ENCODE results near the gene NINJ1. TPM values are rescaled to one million over a fixed set of nuclear protein-coding genes. Genes with fewer than 3 reads are reported as not detected.
"Not testable (repeated sequence)": the region's sequence is repeated elsewhere in the genome, so short reads cannot be mapped to it uniquely, and the experiment has no call there.

NINJ1 gene
- total RNA-seq, 1 donor from 2014 or later = 33.6 TPM

DNA sequence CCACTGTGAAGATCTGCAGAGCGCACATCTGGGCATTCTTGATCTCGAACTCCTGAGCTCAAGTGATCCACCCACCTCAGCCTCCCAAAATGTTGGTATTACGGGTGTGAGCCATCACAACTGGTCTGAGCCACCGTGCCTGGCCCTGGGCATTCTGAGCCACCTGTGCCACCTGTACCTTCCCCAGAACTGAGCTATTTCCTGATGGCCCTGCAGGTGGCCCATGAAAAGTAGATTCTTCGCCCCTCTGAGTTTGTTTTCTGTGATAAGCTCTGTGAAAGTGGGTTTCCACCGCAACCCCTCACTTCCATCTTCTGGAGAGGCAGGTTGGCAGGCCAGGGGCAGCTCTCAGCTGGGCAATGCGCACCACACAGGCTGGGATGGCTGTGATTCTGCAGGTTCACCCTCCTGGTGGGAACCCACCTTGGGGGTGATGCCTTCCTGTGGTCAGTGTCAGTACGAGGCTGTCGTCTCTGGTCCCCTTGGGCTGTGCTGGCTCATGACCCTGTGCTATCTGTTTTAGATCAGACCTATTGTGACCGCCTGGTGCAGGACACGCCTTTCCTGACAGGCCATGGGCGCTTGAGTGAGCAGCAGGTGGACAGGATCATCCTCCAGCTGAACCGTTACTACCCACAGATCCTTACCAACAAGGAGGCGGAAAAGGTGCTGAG lies 26.8 kb downstream of the NINJ1 start:
- no peak for DNase-seq (ENCODE audit: low read depth)

DNA sequence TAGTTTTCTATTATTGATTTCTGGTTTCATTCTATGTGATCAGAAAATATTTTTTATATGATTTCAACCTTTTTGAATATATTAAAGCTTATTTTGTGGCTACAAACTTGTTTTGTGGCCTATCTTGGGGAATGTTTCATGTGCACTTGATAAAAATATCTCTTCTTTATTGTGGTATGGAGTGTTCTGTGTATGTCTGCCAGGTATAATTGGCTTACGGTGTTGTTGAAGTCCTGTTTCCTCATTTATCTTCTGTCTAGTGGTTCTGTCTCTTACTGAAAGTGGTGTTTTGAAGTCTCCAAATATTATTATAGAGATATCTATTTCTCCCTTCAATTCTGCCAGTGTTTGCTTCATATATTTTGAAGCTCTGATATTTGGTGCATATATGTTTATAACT lies 28.4 kb downstream of the NINJ1 start:
- DNase-seq (ENCODE audit: low read depth) = no peak

DNA sequence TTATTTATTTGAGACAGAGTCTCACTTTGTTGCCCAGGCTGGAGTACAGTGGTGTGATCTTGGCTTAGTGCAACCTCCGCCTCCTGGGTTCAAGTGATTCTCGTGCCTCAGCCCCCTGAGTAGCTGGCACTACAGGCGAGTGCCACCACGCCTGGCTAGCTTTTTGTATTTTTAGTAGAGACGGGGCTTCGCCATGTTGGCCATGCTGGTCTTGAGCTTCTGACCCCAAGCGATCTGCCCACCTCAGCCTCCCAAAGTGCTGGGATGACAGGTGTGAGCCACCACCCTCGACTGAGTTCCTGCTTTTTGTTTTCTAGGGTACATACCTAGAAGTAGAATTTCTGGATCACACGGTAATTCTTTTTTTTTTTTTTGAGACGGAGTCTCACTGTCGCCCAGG lies 33.0 kb downstream of the NINJ1 start:
- not testable (repeated sequence) for DNase-seq (ENCODE audit: low read depth)

DNA sequence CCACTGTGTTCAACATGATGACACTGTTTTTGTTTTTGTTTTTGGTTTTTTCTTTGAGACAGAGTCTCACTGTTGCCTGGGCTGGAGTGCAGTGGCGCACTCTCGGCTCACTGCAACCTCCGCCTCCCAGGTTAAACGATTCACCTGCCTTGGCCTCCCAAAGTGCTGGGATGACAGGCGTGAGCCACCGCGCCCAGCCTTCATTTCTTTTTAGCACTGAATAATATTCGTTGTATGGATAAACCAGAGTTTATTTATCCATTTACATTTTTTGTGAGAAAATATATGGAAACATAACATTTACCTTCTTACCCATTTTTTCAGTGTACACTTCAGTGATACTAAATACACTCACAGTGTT lies 33.8 kb downstream of the NINJ1 start:
- no peak for DNase-seq (ENCODE audit: low read depth)

DNA sequence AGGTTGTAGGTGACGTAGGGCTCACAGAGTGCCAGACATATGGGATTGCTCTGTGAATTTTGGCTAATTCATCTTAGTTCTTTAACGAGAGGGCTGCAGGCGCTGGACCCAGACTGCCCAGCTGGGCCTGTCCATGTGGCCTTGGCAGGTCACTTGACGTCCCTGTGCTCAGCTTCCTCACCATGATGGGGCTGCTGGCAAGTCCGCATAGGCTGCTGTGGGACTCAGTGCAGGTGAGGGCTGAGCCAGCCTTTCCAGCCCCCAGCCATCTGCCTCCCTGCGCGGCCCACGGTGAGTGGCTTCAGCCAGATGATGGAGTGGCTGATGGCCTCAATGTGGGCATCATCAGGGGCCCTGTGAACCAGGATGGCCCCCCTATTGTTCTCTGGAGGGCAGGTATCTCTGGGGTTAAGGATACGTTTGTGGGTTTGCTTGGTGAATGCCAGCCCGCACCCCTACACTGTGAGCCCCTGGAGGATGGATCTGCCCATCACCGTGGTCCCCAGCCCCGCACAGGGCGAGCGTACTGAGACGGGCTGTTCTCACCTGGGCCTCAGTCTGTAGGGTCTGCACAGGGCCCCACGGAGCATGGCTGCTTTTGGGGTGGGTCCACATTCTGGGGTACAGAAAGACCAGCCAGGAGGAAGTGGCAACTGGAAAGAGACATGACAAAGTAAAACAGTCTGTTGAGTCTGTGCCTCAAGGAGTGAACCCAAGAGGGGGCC lies 34.3 kb downstream of the NINJ1 start:
- no peak for DNase-seq (ENCODE audit: low read depth)

DNA sequence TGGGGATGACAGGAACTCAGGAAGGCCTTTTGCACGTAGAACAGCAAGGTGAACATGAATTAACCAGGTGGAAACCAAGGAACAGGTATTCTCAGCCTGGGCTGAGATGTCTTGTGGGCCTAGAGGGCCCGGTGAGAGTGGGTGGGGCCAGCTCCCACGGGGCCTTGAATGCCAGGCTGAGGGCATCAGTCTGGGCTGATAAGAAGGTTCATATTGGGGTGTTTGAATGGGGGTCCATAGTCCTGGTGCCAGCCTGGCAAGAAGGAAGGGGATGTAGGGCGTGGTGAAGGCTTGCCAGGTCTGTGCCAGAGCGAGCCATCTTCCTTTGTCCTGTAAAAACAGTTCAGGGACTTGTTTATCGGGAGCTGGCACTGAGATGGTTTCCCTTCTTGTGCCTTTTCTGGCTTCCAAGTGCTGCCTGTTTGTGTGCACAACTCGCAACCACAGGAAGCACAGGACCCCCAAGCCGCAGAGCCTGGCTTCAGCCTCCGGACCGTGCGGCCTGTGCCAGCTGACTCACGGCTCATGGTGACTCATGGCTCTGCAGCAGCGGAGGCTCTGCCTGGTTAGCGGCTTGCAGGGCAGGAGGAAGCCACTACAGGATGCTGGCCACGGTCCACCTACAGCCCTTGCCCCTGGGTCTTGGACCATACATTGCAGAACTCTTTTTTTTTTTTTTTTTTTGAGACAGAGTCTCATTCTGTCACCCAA lies 35.7 kb downstream of the NINJ1 start:
- peak; percentile 97 for DNase-seq (ENCODE audit: low read depth)

DNA sequence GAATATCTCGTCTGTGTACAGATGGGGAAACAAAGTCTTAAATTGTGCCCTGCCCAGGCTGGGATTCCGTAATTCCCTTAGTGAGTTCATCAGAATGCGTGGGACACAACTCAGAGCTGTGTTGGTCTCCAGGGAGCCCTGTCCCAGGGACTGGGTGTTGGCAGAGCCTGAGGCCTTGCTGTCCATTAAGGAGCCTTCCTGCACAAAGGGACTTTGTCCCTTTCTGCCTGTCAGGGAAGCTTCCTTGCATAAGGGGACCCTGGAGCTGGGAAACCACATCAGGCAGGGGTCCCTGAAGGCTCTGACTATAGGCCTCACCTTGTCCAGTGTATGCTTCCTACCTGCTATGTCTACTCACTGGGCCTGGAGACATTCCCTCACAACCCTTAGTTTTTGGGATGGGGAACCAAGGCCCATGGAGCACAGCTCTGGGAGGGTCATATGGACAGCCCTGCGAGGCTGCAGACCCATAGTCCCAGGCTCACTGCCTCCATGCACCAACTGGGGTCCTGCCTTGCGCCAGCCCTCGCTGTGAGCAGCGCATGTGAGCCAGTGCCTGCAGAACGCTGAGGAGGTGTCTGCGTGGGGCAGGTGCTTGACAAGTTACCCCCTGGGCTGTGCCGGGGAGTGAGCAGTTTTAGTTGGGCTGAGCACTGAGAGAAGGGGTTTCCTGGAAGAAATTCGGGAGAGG lies 36.4 kb downstream of the NINJ1 start:
- DNase-seq (ENCODE audit: low read depth) = peak; percentile 33

DNA sequence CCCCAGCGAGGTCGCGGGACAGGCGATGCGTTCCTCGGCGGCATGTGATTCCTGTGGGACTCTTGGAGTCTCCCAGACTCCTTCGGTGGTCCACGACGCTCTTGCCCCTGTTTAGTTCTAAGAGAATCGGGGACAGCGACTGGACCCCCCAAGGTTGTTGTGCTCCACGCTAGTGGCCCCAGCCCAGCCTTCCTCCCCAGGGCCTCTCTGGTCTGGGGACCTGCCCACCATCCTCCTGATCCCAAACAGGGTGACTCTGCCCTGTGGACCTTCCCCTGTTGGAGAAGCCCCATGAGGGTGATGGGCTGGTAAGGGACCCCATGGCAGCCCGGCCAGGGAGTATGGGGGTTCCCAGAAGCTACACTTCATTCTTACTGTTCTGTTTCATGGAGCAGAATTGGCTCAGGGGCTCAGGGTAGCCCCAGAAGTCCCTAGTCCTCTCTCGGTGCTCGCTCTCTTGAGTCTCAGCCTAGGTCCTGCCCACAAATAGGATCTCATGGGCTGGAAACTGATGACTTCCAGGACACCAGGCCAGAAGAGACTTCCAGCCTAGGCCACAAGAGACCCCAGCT lies 37.2 kb downstream of the NINJ1 start:
- DNase-seq (ENCODE audit: low read depth) = peak; percentile 61

DNA sequence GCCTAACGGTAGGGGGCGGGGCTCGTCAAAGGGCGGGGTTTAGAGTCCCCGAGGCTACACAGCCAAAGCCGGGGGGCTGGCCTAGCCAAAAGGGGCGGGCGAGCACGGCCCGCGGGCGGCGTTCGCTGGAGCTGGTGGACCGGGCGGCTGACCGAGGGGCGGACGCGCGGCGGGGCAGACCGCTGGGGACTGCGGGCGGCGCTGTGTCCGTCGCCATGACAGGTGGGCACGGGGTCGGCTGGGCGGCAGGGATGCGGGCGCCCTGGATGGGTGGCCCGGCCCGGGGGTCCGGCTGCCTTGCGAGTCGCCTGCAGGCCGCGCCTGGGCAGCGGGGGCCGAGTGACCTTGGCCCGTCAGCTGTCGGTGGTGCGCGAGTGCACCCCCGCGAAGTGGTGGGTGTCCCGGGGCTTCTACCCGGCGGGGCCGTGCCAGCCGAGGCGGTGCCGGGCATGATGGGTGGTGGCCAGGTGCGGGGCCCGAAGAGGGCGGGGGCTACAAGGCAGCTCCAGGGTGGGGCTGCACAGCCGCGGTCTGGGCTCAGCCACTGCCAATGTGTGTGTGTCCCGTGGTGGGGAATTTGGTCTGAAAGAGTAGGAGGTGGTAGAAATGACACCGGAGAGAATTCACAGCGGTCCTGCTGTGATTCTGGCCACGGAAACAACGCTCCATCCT lies 37.8 kb downstream of the NINJ1 start, which contains the start of gene CARD19:
TSS of gene CARD19 (plus strand) at position 87 of the 672 bp plus-strand sequence. CDS start at position 216, 129 bp downstream.
- peak; percentile 73 for DNase-seq (ENCODE audit: low read depth)

DNA sequence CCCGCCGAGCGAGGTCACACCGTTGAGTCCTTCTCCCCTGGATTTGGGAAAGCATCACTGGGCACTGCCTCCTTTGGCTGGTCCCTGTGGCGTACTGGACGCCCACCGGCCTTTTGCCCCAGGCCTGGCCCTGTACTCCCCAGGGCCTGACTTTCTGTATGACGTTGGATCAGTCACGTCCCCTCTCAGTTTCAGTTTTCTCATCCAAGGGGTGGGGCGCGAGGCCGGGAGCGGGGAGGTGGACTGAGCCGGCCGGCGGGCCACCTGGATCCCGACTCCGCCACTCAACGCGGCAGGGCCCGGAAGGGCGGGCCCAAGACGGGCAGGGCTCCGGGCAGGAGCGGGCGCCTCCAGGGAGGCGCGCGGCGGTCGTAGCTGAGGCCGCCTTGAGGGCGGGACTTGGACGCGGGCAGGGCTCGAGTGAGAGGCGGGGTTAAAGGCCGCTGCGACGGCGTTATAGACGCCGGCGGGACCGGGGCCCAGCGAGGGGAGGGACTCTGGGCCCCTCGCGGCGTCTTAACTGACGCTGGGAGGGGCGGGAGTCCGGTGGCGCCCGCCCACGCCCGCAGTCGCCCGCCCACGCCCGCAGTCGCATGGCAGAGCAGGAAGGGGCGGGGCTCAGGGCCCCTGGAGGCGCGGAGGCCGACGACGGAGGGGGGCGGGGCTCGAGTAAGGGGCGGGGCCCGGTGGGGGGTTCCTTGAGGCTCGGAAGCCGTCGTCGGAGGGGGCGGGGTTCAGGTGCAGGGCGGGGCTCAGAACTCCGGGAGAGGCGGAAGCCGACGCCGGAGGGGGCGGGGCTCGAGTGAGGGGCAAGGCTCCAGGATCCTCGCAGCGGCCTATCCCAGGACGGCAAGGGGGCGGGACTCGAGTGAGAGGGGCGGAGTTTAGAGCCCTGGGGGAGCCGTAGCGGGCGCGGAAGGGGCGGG lies 38.6 kb downstream of the NINJ1 start:
- DNase-seq (ENCODE audit: low read depth) = peak; percentile 99

DNA sequence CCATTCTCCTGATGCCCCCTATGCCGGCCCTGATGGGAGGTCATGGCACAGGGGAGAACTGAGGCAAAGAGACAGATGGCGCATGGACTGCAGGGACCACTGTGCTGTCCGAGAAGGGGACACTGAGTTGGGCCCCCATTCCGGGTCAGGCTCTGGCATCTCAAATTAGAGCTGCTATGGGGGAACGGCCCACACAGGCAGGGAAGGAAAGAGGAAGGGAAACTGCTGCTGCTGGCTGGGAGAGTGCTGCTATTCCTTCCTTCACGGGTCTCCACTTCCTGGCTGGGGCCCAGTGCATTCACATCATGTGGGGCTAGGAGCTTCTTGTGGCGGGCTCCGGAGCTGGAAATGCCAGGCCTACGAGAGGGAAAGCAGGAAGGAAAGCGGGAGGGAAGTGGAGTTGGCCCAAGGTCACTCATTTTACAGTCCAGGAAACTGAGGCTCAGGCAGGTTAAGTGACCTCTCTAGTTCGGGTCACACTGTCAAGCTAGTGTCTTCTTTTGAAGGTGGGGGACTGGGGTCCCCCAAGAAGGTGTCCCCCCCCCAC lies 39.3 kb downstream of the NINJ1 start:
- no peak for DNase-seq (ENCODE audit: low read depth)

DNA sequence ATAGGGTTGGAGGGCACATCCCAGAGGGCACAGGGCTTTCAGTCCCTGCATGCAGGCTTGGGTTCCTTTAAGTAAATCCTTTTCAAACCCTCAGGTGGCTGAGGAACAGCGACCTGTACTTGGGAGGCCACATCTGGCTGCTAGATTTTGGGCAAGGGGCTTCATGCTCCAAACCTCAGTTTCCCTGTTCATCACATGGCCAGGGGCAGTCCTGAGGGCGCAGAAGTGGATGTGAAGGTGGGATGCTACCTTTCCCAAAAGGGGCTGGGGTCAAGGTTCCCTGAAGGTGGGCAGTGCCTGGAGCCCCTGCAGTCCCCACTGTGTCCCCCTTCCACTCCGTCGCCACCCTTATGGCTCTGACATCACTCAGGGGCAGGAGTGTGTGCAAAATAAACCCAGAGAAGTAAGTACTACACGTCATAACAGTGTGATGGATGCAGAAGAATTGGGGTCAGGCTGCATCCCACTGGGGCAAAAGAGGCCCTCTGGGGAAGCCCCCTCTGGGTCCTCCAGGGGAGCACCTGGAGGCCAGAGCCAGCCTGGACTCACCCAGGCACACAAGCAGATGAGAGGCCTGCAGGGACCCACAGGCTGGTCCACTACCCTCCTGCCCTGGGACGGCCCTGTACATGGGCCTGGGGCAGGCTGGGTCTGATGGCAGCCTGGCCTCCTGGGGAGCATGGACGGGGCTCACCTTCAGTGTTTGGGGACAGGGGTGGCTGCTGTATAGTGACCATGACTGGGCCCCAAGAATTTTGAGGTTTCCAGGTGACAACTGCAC lies 40.0 kb downstream of the NINJ1 start:
- no peak for DNase-seq (ENCODE audit: low read depth)

DNA sequence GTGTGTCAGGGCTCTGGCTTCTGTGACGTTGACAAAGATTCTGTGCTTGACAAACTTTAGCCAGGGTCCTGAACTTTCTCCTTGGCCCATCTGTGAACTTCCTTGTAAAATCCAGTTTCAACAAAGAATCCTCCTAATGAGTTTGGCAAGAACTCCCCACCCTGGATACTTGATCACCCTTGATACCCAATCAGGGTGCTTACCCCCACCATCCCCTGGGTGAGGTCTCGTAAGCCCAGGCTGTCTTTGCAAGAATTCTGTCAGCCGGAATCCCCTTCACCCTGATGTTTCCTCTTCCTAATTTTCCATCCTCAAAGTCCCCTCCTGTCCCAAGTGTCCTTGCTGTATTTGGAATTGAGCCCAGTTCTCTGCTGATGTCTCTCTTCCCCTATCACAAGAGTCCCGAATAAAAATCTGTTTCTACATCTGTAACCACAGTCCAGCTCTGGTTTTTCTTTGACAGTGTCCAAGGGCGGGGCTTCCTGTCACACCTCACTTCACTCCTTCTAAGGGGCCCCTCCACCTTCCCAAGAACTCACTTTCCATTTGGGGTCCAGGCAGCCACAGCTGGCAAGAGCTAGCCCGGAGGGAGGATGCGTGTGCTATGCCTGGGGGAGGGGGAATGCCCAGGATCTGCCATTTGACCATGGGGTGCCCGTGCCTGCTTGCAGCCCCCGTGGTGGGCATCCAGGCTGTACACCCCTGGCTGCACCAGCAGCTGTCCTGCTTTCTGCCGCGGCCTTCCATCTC lies 40.7 kb downstream of the NINJ1 start:
- DNase-seq (ENCODE audit: low read depth) = no peak

DNA sequence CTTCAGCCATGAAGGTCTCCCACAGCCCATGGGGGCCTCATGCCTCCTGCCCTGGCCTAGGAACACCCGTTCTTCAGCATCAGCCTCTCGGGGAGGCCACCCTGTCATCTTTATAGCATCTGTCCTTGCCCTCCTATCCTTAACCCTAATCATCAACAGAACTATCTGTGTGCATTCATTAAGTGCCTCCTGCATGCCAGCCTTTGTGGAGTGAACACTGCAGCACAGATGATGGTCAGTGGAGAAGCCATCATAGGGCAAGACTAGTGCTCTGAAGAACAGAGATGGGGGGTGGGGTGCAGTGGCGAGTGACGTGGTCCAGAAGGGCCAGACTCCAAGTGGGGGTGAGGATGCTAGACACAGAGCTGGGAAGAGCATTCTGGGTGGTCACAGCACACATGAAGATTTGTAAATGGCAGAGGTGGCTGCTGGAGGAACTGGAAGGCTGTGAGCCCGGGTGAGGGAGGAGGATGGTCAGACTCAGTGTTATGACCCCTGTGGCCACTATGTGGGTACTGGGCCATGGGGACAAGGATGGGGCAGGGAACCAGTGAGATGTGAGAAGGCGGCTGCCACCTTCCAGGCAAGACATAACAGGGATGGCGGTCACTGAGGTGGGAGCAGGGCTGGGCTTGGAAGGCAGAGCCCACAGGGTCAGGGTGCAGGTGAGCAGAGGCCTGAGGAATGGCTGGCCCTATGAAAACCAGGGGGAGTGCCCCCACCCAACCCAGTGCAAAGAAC lies 41.6 kb downstream of the NINJ1 start:
- no peak for DNase-seq (ENCODE audit: low read depth)

DNA sequence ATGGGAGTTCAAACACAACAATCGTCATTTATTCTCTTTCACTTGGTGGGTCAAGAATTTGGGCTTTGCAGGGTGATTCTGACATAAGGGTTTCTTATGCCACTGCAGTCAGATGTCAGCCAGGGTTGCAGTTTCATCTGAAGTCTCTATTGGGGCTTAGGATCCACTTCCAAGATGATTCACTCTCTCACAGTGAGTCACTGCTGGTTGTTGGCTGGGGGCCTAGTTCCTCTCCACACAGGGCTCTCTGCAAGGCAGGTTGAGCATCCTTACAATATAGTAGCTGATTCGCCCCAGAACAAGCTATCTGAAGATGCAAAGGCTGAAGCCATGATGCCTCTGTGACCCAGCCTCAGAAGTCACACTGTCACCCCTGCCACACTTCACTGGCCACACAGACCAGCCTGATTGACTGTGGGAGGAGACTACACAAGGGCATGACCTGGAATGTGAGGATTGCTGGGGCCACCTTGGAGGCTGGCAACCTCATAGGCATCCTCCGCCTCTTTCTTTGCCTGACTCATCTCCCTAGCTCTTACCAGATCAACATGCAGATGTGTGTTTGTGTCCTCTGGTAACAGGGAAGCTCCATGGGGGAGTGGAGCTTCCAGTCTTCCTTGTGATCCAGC lies 42.5 kb downstream of the NINJ1 start:
- peak; percentile 30 for DNase-seq (ENCODE audit: low read depth)

DNA sequence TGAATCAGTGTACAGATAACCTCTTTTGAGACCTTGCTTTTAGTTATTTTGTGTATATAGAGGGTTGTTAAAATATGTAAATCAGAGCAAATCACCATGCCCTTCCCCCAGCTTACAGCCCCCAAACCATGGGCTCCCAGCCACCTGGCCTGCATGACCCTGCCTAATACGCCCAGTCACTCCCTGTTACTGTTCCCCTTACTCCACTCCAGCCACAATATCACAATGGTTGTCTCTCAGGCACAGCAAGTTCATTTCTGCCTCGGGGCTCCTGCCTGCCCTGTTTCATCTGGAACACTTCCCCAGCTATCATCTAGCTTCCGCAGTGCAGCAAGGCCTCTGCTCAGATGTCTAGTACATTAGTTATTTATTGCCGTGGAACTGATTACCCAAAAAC lies 43.0 kb downstream of the NINJ1 start:
- no peak for DNase-seq (ENCODE audit: low read depth)
